Activated naive CD4-positive, alpha-beta T cell treated with anti-CD3 and anti-CD28 coated beads, Interleukin-2, amount 50 U/mL, for 72 hours (primary cell): ENCODE data around the gene ACTR2. TPM values are rescaled to one million over a fixed set of nuclear protein-coding genes. Genes with fewer than 3 reads are reported as not detected.
"Not testable (repeated sequence)": the region's sequence is repeated elsewhere in the genome, so short reads cannot be mapped to it uniquely, and the experiment has no call there.

Source experiments
- ATAC-seq, 2 donors: fragments of 150-1000 bp; cut with Tn5 transposase; 2 replicates each; pipeline ENCODE4 v1.10.0; 2021; ENCODE audit warnings: mild to moderate bottlenecking in 2 of 2, moderate library complexity in 2 of 2
- DNase-seq, 2 donors: peaks; one replicate each; pipeline ENCODE4 v3.0.0; 2021 to 2022; ENCODE audit warnings: low spot score in 2 of 2
- H3K27ac Mint-ChIP-seq, 2 donors: one replicate each; pipeline ENCODE4 v1.8.0; 2022; ENCODE audit warnings: mild to moderate bottlenecking in 2 of 2, mixed read lengths in 2 of 2
- H3K36me3 Mint-ChIP-seq, 2 donors: one replicate each; pipeline ENCODE4 v1.8.0; 2022; ENCODE audit warnings: mixed read lengths in 2 of 2
- H3K9me3 Mint-ChIP-seq, 2 donors: one replicate each; pipeline ENCODE4 v1.8.0; 2022; ENCODE audit warnings: mixed read lengths in 2 of 2
- total RNA-seq, 2 donors: library from RNA; stranded (reverse); gene quantifications; one replicate each; pipeline ENCODE4 v1.2.3, GENCODE V29; 2022

Gene ACTR2
- total RNA-seq: 100 to 1,000 TPM; 345 to 382 TPM

DNA sequence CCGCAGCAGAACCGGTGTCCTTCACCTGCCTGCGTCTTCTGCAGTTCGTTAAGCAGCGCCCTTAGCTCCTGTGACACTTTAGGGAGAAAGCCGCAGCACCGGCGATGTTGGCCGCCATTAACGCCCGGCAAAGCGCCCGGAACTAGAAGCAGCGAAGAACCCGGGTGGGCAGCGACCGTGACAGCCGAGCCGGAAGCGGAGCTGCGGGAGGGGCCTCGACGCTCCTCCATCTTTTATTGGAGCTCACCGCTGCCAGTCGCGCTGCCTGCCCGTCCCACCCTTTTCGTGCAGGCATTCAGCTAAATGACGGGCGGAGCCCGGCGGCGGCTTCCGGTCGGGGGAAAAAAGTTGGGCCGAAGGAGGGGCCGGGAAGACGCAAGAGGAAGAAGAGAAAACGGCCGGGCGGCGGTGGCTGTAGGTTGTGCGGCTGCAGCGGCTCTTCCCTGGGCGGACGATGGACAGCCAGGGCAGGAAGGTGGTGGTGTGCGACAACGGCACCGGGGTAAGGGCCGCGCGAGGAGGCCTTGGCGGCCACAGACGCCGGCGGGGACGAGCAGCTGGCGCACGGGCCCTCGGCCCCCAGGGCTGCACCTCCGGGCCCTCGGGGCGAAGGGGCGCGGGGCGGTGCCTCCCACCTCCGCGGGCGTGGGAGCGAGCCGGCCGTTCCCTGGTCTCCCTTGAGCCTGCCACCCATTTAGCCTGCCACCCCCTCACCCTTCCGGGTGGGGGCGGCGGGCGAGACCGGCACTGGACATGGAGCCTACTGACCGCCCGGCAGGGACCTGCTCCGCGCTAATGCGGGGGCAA is at the start of gene ACTR2:
TSS of gene ACTR2 (plus strand) at position 376 of the 807 bp plus-strand sequence. CDS start at position 455, 79 bp downstream.
- ATAC-seq: peak; percentile 96
- no peaks in the 10 kb centered on the region for H3K9me3 Mint-ChIP-seq
- peaks cover 20 to 28% of the 10 kb centered on the region in 2 donors for H3K36me3 Mint-ChIP-seq
- peak; percentile 91 to 96 for DNase-seq
- peak within 1 kb of the TSS; percentile 95 to 99 for H3K27ac Mint-ChIP-seq

DNA sequence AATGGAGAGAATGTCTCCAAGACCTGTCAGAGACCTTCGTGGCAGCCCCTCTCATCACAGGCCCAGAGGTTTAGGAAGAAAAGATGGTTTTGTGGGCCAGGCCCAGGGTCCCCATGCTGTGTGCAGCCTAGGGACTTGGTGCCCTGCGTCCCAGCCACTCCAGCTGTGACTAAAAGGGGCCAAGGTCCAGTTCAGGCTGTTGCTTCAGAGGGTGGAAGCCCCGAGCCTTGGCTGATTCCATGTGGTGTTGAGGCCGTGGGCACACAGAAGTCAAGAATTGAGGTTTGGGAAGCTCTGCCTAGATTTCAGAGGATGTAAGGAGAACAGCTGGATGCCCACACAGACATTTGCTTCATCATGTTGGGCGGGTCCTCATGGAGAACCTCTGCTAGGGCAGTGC is 45.1 kb upstream of the ACTR2 start:
- ATAC-seq (no peak), DNase-seq (no peak)
- no peaks in the 10 kb centered on the region for H3K36me3 Mint-ChIP-seq
- no peak overlapping the region for H3K27ac Mint-ChIP-seq
- H3K9me3 Mint-ChIP-seq: no peaks in the 10 kb centered on the region

DNA sequence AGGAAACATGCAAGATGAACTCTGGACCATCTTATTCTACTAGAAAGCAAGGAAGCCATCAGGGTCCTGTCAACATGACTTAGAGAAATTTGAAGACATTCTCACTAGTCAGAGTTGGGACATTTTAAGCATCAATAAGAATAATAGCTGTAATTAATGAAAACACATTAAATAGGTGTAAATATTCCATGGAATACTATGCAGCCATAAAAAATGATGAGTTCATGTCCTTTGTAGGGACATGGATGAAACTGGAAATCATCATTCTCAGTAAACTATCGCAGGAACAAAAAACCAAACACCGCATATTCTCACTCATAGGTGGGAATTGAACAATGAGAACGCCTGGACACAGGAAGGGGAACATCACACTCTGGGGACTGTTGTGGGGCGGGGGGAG is 44.2 kb upstream of the ACTR2 start:
- not testable (repeated sequence) for H3K9me3 Mint-ChIP-seq, ATAC-seq, H3K27ac Mint-ChIP-seq, H3K36me3 Mint-ChIP-seq, DNase-seq

DNA sequence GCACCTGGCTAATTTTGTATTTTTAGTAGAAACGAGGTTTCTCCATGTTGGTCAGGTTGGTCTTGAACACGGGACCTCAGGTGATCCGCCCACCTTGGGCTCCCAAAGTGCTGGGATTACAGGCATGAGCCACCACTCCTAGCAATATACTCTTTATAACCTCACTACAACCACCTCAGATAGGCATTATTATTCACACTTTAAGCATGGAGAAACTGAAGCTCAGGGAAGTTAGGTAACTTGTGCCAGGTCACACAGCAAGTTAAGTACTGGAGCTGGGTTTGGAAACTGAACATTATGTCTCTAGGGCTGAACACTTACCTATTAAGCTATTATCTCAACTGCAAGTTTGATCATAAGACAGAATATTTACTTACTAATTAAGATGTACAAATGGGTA is 42.6 kb upstream of the ACTR2 start:
- no peak for ATAC-seq
- no peak for DNase-seq
- no peaks in the 10 kb centered on the region for H3K36me3 Mint-ChIP-seq
- H3K9me3 Mint-ChIP-seq: no peaks in the 10 kb centered on the region
- H3K27ac Mint-ChIP-seq: no peak overlapping the region

DNA sequence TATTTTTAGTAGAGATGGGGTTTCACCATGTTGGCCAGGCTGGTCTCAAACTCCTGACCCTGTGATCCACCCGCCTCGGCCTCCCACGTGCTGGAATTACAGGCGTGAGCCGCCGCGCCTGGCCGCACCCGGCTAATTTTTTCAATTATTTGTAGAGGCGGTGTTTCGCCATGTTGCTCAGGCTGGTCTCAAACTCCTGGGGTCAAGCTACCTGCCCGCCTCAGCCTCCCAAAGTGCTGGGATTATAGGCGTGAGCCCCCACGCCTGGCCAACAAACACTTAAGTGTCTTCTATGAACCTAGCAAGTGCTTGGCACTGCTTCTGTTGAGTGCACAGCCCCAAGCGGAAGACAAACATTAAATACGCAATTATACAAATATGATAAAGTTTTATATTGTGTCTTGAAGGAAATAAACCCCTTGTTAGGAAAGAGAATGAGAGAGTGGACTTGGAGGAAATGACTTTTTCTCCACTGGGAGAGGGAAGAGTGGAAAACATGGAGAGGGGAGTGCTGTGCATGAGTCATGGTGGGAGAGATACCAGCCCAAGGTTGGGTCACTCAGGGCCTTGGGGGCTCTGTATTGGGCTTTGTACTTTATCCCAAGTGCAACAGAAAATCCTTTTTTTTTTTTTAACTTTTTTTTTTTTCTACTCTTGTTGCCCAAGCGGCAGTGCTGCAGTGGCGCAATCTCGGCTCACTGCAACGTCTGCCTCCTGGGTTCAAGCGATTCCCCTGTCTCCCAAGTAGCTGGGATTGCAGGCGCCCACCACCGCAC is 41.4 kb upstream of the ACTR2 start:
- no peak overlapping the region for H3K27ac Mint-ChIP-seq
- ATAC-seq: no peak

DNA sequence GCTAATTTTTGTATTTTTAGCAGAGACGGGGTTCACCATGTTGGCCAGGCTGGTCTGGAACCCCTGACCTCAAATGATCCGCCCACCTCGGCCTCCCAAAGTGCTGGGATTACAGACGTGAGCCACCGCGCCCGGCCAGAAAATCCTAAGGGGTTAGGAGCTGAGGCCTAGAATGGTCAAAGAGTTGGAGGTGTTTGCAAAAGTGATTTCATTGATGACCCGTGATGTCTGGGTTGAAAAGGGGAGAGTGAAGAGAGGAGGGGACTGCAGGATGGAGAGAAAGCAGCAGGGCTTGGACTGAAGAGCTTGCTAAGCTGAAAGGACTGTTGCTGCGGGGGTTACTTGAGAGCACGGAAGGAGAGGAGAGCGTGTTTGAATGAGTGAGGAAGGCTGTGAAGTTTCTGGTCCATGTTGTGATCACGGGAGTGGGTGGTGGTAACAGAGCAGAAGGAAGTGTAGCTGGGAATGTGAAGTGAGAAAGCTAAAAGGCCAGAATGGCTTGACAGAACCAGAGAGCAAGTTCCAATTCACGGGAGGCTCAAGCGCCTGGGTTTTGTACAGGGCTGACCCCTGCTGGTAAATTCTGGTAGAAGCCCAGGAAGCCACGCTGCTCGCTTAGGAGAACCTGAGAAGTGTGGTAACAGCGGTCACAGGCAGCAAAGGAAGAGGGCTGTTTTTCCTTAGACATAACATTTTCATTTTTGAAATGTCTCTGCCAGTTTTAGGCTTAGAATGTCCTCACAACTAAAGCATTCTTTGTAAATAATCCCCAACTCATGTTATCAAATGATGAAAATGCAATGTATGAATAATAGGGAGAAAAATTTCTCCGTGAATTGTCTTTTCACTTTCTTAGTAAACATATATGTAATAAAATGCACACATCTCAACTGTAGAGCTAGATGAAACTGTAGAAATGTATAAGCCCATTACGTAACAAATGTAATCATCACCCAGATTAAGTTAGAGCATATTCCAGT is 40.5 kb upstream of the ACTR2 start:
- H3K9me3 Mint-ChIP-seq: no peaks in the 10 kb centered on the region
- H3K36me3 Mint-ChIP-seq: no peaks in the 10 kb centered on the region
- no peak overlapping the region for H3K27ac Mint-ChIP-seq
- peak; percentile 62 to 71 for DNase-seq
- ATAC-seq: peak; percentile 84 to 89

More for the DNA sequence above, 41.4 kb upstream of the ACTR2 start:
- no peaks in the 10 kb centered on the region for H3K36me3 Mint-ChIP-seq
- no peak for DNase-seq
- H3K9me3 Mint-ChIP-seq: no peaks in the 10 kb centered on the region

DNA sequence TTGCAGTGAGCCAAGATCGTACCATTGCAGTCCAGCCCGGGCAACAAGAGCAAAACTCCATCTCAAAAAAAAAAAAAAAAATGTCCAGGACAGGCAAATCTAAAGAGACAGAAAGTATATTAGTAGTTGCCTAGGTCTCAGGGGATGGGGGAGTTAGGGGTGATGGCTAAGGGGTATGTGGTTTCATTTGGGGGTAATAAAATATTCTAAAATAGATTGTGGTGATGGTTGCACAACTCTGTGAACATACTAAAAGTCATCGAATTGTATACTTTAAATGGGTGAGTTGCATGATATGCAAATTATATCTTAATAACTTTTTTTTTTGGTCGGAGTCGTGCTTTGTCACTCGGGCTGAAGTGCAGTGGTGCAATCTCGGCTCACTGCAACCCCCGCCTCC is 34.2 kb upstream of the ACTR2 start:
- Mint-ChIP-seq H3K36me3 (no peaks in the 10 kb centered on the region), H3K9me3 (no peaks in the 10 kb centered on the region), H3K27ac (no peak overlapping the region)
- DNase-seq (no peak), ATAC-seq (no peak)

DNA sequence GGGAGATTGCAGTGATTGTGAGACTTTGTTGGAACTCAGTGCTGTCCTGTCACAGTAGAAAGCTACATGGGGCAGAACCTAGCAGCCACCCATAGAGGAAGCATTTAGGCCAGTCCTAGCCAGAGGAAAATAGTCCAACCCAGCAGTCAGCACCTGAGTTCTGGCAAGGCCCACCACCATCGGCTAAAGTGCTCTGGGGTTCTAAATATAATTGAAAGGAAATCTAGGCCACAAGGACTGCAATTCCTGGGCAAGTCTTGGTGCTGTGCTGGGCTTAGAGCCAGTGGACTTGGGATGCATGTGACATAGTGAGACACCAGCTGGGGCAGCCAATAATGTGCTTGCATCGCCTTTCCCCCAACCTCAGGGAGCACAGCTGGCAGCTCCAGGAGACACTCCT is 28.9 kb upstream of the ACTR2 start:
- no peaks in the 10 kb centered on the region for H3K9me3 Mint-ChIP-seq
- H3K27ac Mint-ChIP-seq: no peak overlapping the region
- no peak for ATAC-seq
- no peaks in the 10 kb centered on the region for H3K36me3 Mint-ChIP-seq
- no peak for DNase-seq

DNA sequence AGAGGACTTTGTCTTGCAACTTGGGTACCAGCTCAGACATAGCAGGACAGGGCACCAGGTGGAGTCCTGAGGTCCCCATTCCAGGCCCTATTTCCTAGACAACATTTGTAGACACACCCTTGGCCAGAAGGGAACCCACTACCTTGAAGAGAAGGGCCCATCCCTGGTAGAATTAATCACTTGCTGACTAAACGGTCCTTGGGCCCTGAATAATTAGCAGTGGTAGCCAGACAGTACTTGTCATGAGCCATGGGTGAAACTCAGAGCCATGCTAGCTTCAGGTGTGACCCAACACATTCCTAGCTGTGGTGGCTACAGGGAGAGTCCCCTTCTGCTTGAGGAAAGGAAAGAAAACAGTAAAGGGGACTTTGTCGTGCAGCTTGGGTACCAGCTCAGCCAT is 28.5 kb upstream of the ACTR2 start:
- peak in 1 of 2 donors; percentile 89 for ATAC-seq
- Mint-ChIP-seq H3K36me3 (no peaks in the 10 kb centered on the region), H3K9me3 (no peaks in the 10 kb centered on the region), H3K27ac (no peak overlapping the region)
- DNase-seq: no peak

DNA sequence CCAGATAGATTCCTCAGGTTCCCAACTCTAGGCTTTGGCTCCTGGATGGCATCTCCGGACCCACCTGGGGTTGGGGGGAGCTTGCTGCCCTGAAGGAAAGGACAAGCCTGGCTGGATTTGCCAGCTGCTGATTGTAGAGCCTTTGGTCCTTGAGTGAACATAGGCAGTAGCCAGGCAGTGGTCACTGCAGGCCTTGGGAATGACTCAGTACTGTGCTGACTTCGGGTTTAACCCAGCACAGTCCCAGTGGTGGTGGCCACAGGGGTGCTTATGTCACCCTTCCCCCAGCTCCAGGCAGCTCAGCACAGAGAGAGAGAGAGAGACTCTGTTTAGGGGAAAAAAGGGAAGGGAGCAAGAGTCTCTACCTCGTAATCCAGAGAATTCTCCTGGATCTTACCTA is 27.7 kb upstream of the ACTR2 start:
- H3K36me3 Mint-ChIP-seq: no peaks in the 10 kb centered on the region
- no peak overlapping the region for H3K27ac Mint-ChIP-seq
- DNase-seq (no peak), ATAC-seq (peak in 1 of 2 donors; percentile 44)
- no peaks in the 10 kb centered on the region for H3K9me3 Mint-ChIP-seq

DNA sequence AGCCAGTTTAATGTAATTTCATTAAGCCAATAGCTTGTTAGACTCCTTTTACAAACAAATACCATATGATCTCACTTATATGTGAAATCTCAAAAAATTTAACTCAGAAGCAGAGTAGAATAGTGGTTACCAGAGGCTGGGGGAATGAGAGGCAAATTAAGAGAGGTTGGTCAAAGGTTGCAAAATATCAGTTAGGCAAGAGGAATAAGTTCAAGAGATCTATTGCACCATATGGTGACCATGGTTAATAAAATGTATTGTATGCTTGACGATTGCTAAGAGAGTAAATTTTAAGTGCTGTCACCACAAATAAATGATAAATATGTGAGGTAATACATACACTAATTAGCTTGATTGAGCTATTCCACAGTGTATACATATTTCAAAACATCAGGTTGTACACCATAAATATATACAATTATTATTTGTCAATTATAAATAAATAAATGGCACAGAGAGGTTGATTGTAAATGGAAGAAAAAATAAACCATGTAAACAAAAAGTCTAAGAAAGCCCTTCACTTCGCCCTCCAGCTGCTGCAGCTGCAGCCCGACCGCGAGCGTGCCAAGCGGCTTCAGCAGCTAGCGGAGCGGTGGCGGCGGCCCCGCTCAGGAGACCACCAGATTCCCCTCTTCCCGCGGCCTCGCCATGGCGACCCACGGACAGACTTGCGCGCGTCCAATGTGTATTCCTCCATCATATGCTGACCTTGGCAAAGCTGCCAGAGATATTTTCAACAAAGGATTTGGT is 23.0 kb upstream of the ACTR2 start:
- no peak for ATAC-seq
- no peak for DNase-seq
- H3K36me3 Mint-ChIP-seq: no peaks in the 10 kb centered on the region
- H3K9me3 Mint-ChIP-seq: no peaks in the 10 kb centered on the region
- no peak overlapping the region for H3K27ac Mint-ChIP-seq

DNA sequence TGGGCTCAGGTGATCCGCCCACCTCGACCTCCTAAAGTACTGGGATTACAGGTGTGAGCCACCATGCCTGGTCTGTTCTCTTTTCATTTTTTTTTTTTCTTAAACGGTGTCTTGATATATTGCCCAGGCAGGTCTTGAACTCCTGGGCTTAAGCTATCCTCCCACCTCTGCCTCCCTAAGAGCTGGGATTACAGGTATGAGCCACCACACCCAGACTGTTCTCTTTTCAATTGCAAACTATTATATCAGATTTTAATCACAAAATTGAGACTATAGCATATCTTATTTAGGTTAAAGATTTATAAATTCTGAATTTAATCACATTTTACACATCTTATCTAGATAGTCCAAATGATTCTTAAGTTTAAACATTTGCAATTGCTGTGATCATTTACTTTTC is 15.5 kb upstream of the ACTR2 start:
- ATAC-seq: no peak
- Mint-ChIP-seq H3K9me3 (no peaks in the 10 kb centered on the region), H3K36me3 (no peaks in the 10 kb centered on the region), H3K27ac (no peak overlapping the region)
- no peak for DNase-seq

DNA sequence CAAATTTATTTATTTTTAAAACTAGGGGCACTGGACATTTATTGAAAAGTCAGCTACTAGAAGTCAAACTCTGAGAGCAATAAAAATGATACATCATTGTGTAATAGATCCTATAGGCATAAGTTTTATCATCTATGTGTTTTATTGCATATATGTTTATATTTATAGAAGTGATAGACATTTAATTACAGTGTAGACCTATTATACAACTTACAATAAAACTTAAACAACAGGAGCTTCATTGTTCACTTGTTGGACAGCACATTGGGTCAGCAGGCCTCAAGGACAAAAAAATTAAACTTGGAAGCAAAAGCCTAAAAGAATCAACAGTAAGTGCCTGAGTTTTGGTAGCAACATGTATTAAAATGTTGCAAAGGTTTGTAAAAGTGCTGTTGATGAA is 15.0 kb upstream of the ACTR2 start:
- ATAC-seq: no peak
- Mint-ChIP-seq H3K27ac (no peak overlapping the region), H3K36me3 (no peaks in the 10 kb centered on the region), H3K9me3 (no peaks in the 10 kb centered on the region)
- no peak for DNase-seq

DNA sequence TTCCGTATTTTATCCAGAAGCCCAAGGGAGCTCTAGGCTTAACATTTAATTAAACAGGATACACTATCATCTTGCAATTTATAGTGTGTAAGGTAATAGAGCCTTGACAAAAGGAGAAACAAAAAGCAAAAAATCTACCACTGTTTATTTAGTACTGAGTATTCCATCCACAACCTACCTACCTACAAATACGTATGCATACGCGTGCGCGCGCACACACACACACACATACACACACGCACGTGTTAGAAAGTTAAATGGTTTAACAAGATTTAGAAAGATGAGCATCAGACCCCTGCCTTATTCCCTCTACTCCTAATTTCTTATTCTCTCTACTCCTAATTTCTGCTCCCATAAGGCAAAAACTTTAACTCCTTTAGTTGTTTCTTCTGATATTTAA is 14.6 kb upstream of the ACTR2 start:
- Mint-ChIP-seq H3K36me3 (no peaks in the 10 kb centered on the region), H3K27ac (no peak overlapping the region), H3K9me3 (no peaks in the 10 kb centered on the region)
- no peak for ATAC-seq
- no peak for DNase-seq

DNA sequence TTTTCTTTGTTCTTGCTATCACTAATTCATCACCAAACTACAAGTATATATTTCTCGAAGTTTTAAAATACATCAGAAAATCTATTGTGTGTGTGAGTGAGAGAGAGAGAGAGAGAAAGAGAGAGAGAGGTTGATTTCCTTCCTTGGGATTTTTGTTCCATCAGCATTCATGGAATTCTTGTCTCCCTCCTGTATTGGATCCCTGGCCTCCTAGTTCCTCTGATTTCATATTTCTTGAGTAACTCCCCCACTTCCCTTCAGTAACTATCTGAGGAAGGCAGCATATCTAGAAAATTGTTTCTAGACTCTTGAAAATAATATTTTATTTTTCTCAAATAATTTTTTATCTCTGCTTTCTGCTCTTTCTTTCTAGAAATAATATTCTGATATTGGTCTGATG is 13.3 kb upstream of the ACTR2 start:
- Mint-ChIP-seq H3K9me3 (no peaks in the 10 kb centered on the region), H3K36me3 (no peaks in the 10 kb centered on the region), H3K27ac (no peak overlapping the region)
- ATAC-seq: no peak
- no peak for DNase-seq

DNA sequence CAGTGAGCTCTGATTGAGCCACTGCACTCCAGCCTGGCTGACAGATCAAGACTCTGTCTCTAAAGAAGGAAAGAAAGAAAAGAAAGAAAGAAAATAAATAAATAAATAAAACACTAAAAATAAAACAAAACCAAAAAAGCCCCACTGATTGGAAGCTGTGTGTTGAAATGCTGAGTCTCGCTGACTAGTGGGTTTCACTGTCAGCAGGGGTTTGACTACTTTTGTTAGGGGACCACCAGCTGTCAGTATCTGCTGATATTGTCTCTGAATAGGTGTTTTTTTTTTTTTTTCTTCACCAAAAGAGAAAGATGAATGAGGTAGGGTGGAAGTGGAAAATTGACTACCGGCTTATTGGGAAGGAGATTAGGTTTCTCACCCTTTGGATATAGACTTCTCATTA is 12.8 kb upstream of the ACTR2 start:
- Mint-ChIP-seq H3K27ac (no peak overlapping the region), H3K9me3 (no peaks in the 10 kb centered on the region), H3K36me3 (no peaks in the 10 kb centered on the region)
- ATAC-seq (no peak), DNase-seq (no peak)
